Muscle of back (tissue), 13 donors: ENCODE measurements around the gene MYO3B. TPM values are rescaled to one million over a fixed set of nuclear protein-coding genes. Genes with fewer than 3 reads are reported as not detected.
A peak's percentile ranks its signal among the peaks of the same experiment; 100 is the strongest.

Experiments used
- DNase-seq, 3 donors: peaks; one replicate each; pipeline versions ENCODE4 v3.0.0 to v3.0.0-alpha.2; 2013
- long read RNA-seq, 9 donors: transcript quantifications; one replicate each; lab custom pipeline, GENCODE V29; 2026
- polyA plus RNA-seq, 10 donors: library from polyadenylated mRNA; unstranded; fragments of 120-200 nt; gene quantifications; one replicate each; pipeline ENCODE4 v1.2.1, GENCODE V29; 2013; ENCODE audit not compliant: insufficient read length in 10 of 10

The MYO3B gene
- 1 to 10 TPM in 1 of 10 donors, under 1 TPM in 9; 0.07 to 1.1 (median 0.16) TPM for polyA plus RNA-seq
- long read RNA-seq, donor 1 = 0 reads
- long read RNA-seq, donor 2 = 0 reads
- long read RNA-seq, donor 3 = 0 reads
- long read RNA-seq, donor 4 = 0 reads
- long read RNA-seq, donor 5 = 0 reads
- long read RNA-seq, donor 6 = 0 reads
- long read RNA-seq, donor 7 = 0 reads
- long read RNA-seq, donor 8 = 0 reads
- long read RNA-seq, donor 9 = 0 reads

DNA sequence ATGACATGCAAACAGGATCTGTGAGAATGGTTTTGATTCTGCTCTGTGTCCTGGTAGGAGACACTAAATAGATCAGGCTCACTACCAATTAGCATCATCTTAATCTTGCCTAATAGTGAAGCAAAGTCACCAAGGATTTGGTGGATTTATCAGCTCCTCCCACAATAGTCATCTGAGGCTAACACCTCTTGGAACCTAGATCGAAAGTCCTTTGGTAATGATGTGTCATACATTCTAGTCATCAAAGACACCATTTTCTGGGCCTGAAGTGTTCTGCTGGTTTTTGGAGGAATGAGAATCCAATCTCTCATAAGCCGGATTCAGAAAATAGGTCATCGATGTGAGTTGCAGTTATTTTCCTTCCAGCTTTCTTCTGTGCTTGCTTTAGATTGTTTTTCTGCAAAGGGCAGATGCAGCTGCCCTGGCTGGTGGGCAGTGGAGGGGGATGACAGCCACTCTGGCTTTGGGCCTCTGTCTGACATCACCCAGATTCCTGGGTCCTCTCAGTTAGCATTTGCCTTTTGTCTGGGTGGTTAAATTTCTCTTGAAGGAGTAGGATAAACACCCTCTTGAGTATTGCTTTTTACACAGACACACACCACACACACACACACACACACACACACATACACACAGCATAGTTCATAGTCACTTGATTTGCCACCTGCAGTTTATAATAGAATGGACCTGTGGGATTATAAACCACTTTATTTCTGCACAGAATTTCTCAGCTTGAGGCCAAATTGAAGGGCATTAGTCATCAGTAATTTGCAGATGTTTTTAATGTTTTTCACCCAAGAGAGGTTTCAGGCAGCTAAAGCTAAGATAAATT, at the start of gene MYO3B:
Gene MYO3B (plus strand): TSS at position 198 of the 832 bp plus-strand sequence. CDS start 141 bp downstream, at position 339.
- peak in 1 of 3 donors; percentile 26 for DNase-seq

DNA sequence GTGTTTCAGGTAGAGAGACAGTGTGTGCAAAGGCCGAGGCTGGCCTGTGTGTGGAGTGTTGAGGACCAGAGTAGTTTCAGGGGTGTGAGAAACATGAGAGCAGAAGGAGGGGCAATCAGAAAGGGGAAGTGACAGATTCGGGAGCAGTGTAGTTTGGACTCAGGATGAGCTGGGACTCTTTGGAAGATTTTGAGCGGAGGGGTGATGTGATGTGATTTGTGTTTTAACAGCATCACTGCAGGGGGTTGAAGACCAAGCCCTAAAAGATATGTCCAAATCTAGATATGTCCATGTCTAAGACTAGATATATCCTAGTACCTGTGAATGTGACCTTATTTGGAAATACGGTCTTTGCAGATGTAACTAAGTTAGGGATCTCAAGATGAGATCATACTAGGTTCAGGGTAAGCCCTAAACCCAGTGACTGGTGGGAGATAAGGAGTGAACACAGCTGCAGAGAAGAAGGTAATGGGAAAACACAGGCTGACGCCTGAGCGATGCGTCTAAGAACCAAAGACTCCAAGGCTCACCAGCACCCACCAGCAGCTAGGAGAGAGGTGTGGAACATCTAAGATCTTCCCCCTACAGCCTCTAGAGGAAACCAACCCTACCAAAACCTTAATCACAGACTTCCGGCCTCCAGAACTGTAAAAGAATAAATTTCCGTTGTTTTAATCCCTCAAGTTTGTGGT, 38.5 kb upstream of the MYO3B start:
- DNase-seq = no peak

DNA sequence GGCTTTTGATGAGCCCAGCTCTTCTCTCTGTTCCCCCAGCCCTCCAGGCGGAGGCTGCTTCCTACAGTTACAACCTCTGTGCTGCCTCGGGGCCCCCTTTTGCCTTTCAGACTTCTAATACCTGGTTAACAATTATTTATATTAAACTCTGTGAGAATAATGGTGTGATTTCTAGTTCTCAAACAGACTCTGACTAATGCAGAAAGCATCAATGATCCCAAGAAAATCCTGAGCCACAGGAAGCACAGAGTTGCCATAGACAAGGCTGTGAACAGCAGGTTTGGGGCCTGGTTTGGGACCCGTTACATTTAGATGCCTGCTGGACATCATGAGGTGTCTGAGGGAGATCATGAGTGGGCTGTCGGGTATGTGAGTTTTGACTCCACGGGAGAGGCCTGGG, 37.4 kb upstream of the MYO3B start:
- DNase-seq = no peak

DNA sequence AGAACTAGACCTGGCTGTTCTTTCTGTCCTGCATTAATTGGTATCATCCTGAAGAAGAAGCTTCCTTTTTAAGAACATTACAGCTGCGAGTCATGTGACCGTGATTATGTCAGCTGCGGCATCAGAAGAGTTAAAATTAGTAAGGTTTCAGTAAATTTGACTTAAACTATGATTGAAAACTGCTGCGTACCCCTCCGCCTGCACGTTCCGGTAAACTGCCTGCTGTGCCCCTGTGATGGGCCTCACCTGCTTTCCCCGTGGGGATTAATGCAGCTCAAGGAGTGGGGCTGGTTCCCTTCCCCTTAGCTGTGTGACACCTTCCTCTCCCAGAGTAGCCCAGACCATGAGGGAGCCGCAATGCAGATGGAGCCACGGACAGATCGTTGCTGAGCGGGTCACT, 36.1 kb upstream of the MYO3B start:
- no peak for DNase-seq

DNA sequence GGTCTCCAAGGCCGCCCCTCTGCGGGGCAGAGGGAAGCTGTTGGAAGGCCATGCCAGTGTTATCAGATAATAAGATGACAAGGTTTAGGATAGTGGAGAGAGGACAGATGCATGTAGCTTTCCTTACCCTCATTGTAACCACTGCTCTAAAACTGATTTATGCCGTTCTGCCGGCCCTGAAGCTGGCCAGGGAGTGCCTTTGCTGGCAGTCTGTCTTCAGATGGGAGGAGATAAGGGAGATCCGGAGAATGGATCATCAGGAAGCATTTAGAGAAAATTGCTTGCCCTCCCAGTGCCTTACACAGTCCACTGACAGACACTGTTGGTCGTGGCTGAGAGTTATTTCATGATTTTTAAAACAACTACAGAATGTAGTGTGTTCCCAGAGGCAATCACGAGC, 35.4 kb upstream of the MYO3B start:
- no peak for DNase-seq

- no peak for DNase-seq
These were observed 34.8 kb upstream of the MYO3B start for GRCh38 chr2:170143045-170143717.

- DNase-seq = no peak
These were observed 33.2 kb upstream of the MYO3B start for GRCh38 chr2:170144761-170145160.

GRCh38 chr2:170145191-170145590, 32.8 kb upstream of the MYO3B start:
- DNase-seq = no peak

GRCh38 chr2:170145675-170146432, 32.1 kb upstream of the MYO3B start:
- no peak for DNase-seq

DNA sequence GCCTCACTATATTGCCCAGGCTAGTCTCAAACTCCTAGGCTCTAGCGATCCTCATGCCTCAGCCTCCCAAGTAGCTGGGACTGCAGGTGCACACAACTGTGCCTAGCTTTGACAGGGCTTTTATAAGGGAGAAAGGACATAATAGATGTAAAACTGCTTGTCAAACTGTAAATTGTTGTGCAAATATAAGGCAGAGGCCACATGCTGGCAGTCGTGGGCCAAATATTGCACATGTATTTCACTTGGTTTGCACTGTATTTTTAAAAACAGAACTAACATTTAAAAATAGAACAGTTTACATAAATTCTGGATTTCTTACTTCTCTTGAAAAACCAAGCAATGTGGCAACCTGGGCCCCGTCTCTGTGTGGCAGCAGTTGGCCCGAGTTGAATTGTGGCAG, 31.2 kb upstream of the MYO3B start:
- no peak for DNase-seq

- no peak for DNase-seq
These were observed 30.4 kb upstream of the MYO3B start for GRCh38 chr2:170147576-170147975.

DNA sequence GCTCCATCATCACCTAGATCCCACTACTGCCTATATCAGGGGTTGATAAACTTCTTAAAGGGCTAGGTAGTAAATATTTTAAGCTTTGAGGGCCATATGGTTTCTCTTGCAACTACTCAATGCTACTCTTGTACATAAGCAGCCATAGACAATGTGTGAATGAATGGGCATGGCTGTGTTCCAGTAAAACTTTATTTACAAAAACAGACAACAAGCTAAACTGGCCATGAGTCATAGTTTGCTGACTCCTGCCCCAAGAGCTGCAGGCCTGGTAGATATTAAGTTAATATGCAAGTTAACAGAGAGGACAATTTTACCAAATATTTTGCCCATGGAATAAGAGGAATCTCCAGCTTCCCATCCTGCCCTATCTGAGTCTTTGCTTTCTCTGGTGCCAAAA, 29.8 kb upstream of the MYO3B start:
- DNase-seq = no peak

DNA sequence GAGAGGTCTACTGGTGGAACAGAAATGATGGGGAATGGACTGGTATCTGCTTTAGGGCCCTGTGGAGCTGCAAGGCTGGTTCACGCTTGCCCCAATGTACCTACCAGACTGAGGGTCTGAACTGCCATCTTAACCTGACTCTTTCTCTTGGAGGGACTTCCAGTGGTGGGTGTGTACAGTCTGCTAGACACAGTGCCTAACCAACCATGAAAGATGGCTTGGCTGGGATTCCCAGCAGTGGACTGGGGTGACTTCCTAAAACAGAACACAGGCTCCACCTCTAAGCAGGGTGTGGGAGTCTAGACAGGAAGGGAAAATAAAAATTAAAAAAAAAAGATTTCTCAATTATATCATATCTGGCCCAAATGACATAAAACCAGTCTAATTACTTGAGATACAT, 25.5 kb upstream of the MYO3B start:
- DNase-seq = no peak

- no peak for DNase-seq
These were observed 22.8 kb upstream of the MYO3B start for GRCh38 chr2:170155022-170155722.

DNA sequence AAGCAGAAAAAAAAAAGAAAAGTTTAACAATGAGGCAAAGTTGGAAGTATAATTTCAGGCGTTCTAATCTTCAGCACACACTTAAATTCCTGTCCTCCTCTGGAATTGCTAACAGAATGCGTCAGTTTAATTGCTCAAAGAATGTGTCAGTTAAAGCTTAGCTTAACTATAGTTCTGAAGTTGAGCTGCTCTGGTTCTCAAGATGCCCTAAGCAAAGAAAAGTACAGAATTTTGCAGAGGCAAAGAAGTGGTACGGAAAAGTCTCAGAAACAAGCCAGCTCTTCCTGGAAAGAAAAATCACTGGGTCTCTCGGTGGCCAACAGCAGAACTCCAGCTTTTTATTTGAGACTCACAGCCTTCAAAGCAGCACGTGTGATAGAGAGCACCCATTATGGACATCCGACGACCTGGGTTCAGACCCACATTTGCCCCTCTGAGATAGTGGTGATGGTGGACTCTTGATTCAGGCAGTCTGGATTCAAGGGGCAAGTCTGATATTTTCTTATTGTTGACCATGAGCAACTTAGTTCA, 22.2 kb upstream of the MYO3B start:
- no peak for DNase-seq

- no peak for DNase-seq
These were observed 21.4 kb upstream of the MYO3B start for GRCh38 chr2:170156592-170156991.

GRCh38 chr2:170157025-170157684, 20.8 kb upstream of the MYO3B start:
- peak in 1 of 3 donors; percentile 21 for DNase-seq

GRCh38 chr2:170159060-170159459, 18.9 kb upstream of the MYO3B start:
- DNase-seq = no peak

GRCh38 chr2:170161516-170162270, 16.3 kb upstream of the MYO3B start:
- no peak for DNase-seq
